Glutamatergic neuron (in vitro differentiated cells): ENCODE results near the gene CCN6. TPM values are rescaled to one million over a fixed set of nuclear protein-coding genes. Genes with fewer than 3 reads are reported as not detected.
"Not testable (repeated sequence)": the region's sequence is repeated elsewhere in the genome, so short reads cannot be mapped to it uniquely, and the experiment has no call there.

Experiments
- DNase-seq: peaks from one replicate; pipeline ENCODE4 v3.0.0; 2022
- H3K27ac Mint-ChIP-seq: one replicate; pipeline ENCODE4 v1.8.0; 2020; ENCODE audit warnings: mild to moderate bottlenecking, mixed read lengths, inconsistent platforms; ENCODE audit not compliant: unreplicated experiment
- H3K27me3 Mint-ChIP-seq: one replicate; pipeline ENCODE4 v1.8.0; 2020; ENCODE audit warnings: mild to moderate bottlenecking, moderate library complexity, mixed read lengths, inconsistent platforms; ENCODE audit not compliant: unreplicated experiment
- H3K36me3 Mint-ChIP-seq: one replicate; pipeline ENCODE4 v1.8.0; 2020; ENCODE audit warnings: mild to moderate bottlenecking, mixed read lengths, inconsistent platforms; ENCODE audit not compliant: unreplicated experiment
- H3K4me1 Mint-ChIP-seq: one replicate; pipeline ENCODE4 v1.8.0; 2020; ENCODE audit warnings: mild to moderate bottlenecking, low read depth, mixed read lengths, inconsistent platforms; ENCODE audit not compliant: unreplicated experiment
- H3K4me3 Mint-ChIP-seq: one replicate; pipeline ENCODE4 v1.8.0; 2020; ENCODE audit warnings: mild to moderate bottlenecking, mixed read lengths, inconsistent platforms; ENCODE audit not compliant: unreplicated experiment
- H3K9me3 Mint-ChIP-seq: one replicate; pipeline ENCODE4 v1.8.0; 2020; ENCODE audit warnings: mild to moderate bottlenecking, moderate library complexity, mixed read lengths, inconsistent platforms; ENCODE audit not compliant: unreplicated experiment
- total RNA-seq: library from RNA; stranded (reverse); fragmentation: NEBNext Ultra II Directional; extraction: Animal tissue kit (Norgen Biotek cat#: 25700); gene quantifications from one replicate; pipeline ENCODE4 v1.2.1, GENCODE V29; 2021; ENCODE audit not compliant: unreplicated experiment
- TF ChIP-seq, protein P1 (sequence below): fragments of 200-600 bp; sonication (generic); IDR thresholded peaks from one replicate; pipeline ENCODE4 v1.5.0; 2021; ENCODE audit not compliant: partially characterized antibody, unreplicated experiment

The CCN6 gene
- total RNA-seq, 1 donor from 2014 or later = not detected

GRCh38 chr6:112049996-112050395, 3.9 kb upstream of the CCN6 start:
- no peak for DNase-seq
- Mint-ChIP-seq H3K4me1 (peaks cover 3% of the 10 kb centered on the region), H3K9me3 (peaks cover 7% of the 10 kb centered on the region), H3K27me3 (no peaks in the 10 kb centered on the region), H3K36me3 (no peaks in the 10 kb centered on the region), H3K4me3 (no peak overlapping the region), H3K27ac (no peak overlapping the region)
- TF ChIP-seq, protein P1, sequence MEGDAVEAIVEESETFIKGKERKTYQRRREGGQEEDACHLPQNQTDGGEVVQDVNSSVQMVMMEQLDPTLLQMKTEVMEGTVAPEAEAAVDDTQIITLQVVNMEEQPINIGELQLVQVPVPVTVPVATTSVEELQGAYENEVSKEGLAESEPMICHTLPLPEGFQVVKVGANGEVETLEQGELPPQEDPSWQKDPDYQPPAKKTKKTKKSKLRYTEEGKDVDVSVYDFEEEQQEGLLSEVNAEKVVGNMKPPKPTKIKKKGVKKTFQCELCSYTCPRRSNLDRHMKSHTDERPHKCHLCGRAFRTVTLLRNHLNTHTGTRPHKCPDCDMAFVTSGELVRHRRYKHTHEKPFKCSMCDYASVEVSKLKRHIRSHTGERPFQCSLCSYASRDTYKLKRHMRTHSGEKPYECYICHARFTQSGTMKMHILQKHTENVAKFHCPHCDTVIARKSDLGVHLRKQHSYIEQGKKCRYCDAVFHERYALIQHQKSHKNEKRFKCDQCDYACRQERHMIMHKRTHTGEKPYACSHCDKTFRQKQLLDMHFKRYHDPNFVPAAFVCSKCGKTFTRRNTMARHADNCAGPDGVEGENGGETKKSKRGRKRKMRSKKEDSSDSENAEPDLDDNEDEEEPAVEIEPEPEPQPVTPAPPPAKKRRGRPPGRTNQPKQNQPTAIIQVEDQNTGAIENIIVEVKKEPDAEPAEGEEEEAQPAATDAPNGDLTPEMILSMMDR = no peak

DNA sequence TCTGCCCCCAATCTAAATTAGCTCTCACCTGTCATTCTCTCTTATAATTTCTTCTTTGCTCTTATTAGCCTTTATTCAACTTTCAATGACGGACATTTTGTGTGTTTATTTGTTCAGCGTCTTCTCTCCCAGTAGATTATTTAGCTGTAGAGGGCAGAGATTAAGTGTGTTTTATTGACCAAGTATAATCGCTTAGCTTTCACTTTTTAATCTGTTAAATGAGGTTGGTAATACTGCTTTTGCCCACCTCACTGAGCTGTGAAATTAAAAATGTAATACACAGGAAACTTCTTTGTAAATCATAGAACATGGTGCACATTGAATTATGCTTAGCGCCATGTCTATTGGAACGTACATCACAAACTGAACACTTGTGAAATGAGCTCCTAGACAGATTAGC, 3.5 kb upstream of the CCN6 start:
- Mint-ChIP-seq H3K4me1 (peaks cover 3% of the 10 kb centered on the region), H3K36me3 (no peaks in the 10 kb centered on the region)
- DNase-seq = no peak

DNA sequence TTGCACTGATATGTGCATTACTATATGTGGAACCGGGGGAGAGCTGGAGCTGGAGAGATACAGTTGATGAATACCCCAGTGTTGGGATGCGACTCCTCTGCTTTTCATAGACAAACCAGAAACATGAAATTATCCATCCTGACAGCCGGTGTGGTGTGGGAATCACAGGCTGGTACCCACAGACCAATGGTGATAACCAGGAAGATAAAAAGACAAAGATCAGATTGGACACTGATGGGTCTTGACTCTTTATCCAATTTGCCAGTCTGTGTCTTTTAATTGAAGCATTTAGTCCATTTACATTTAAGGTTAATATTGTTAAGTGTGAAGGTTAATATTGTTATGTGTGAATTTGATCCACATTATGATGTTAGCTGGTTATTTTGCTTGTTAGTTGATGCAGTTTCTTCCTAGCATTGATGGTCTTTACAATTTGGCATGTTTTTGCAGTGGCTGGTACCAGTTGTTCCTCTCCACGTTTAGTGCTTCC, 2.6 kb upstream of the CCN6 start:
- H3K9me3 Mint-ChIP-seq, H3K27me3 Mint-ChIP-seq, H3K36me3 Mint-ChIP-seq, H3K4me3 Mint-ChIP-seq, H3K4me1 Mint-ChIP-seq, DNase-seq: not testable (repeated sequence)
- peak overlapping the region; percentile 4 for H3K27ac Mint-ChIP-seq

More for the DNA sequence above, 3.5 kb upstream of the CCN6 start:
- Mint-ChIP-seq H3K9me3 (peaks cover 7% of the 10 kb centered on the region), H3K27ac (no peak overlapping the region), H3K27me3 (no peaks in the 10 kb centered on the region), H3K4me3 (no peak overlapping the region)
- TF ChIP-seq, protein P1 = no peak

DNA sequence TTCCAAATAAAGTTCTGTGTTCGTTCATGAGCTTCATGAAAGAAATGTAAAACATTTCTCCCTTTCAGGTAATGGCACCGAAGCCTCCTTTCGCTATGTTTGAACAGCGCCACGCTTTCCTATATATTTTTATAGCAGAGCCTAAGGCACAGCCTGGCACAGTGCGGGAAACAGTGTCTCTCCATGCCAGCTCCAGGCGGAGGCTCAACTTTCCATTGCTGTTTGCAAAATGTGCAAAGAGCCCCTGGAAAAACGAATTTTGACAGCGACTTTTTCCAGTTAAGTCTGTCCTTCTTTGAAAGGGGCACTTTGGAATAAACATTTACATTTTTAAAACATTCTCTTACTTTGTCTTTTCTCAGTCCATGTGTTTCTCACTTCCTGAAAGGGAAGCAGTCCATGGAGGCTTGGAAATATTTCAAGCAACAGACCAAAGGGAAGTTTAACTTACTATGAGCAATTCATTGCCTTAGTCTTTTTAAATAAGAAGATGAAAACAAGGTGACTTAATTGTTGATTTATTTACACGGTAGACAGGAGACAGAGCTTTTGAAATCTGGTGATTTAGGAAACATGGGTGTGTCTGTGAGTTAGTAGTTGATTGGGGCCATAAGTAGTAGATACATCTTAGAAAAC, 769 bp downstream of the CCN6 start:
- Mint-ChIP-seq H3K36me3 (no peaks in the 10 kb centered on the region), H3K4me3 (no peak overlapping the region)

DNA sequence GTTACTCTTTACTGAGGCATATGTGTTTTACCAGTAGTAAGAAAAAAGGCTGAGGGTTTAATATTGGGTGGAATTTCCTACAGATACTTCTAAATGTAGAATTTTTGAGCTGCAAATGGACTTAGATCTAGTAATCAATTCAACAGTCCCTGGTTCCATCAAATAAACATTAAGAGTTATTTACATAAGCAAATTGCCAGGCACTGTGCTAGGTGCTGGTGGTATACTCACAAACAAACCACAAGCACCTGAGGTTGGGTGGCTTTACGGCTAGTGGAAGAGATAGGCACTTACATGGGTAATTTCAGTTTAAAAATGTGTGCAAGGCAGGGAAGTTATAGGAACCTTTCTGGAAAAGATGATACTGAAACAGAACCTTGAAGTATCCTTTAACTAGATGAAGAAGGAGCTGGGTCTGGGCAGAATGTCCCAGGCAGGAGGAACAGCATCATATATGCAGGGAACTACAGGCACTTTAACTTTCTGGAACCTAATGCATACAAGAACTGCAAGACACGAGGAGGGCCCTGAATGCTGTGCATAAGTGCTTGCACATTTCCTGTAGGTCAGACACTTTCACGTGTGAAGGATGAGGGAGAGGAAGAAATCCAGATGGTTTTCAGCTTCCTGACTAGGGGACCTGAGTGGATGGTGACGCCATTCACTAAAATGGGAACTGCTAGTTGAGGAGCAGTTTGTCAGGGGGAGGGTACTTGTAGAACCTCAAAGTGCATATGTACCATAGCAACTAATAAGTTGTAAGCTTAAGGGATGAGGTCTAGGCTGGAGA, 4.5 kb downstream of the CCN6 start:
- H3K27me3 Mint-ChIP-seq = no peaks in the 10 kb centered on the region
- TF ChIP-seq, protein P1 = no peak
- H3K4me1 Mint-ChIP-seq = no peaks in the 10 kb centered on the region

More for the DNA sequence above, 769 bp downstream of the CCN6 start:
- no peaks in the 10 kb centered on the region for H3K4me1 Mint-ChIP-seq
- H3K27ac Mint-ChIP-seq = no peak overlapping the region
- H3K27me3 Mint-ChIP-seq = no peaks in the 10 kb centered on the region
- H3K9me3 Mint-ChIP-seq = peaks cover 7% of the 10 kb centered on the region
- DNase-seq = no peak
- TF ChIP-seq, protein P1 = no peak

More for the DNA sequence above, 4.5 kb downstream of the CCN6 start:
- no peaks in the 10 kb centered on the region for H3K36me3 Mint-ChIP-seq
- no peak overlapping the region for H3K4me3 Mint-ChIP-seq
- no peak for DNase-seq
- no peak overlapping the region for H3K27ac Mint-ChIP-seq
- H3K9me3 Mint-ChIP-seq = no peaks in the 10 kb centered on the region
